GM12878 (cell line): Measurements from ENCODE around the gene SLCO1A2. TPM values are rescaled to one million over a fixed set of nuclear protein-coding genes. Genes with fewer than 3 reads are reported as not detected.

Experiments used
- ATAC-seq: fragments of 200-7000 bp; cut with Tn5 transposase; 3 replicates; pipeline ENCODE4 v1.9.1; 2020; ENCODE audit warnings: mild to moderate bottlenecking, moderate library complexity
- BruUV-seq: library from RNA; stranded (reverse); fragments of 400-500 nt; replicated peaks from 2 replicates; lab custom pipeline; 2021; lab: Mats Ljungman, UMichigan
- CTCF ChIA-PET: fragments of 300-600 bp; sonication (Branson Sonifier 250); formaldehyde crosslinking; extraction: SDS; loops from one replicate; lab custom pipeline; 2021; ENCODE audit warnings: inconsistent platforms; lab: Yijun Ruan, JAX
- POLR2A ChIA-PET: fragments of 350-600 bp; formaldehyde crosslinking; extraction: SDS; loops from one replicate; lab custom pipeline; 2021; ENCODE audit warnings: inconsistent platforms; lab: Charles Lee
- RAD21 ChIA-PET: fragments of 300-600 bp; sonication (Branson Sonifier 250); formaldehyde crosslinking; loops from one replicate; lab custom pipeline; 2023; ENCODE audit warnings: antibody characterized with exemption; ENCODE audit not compliant: unreplicated experiment; lab: Charles Lee
- SMC1A ChIA-PET: fragments of 300-600 bp; sonication (Branson Sonifier 250); formaldehyde crosslinking; loops from one replicate; lab custom pipeline; 2023; ENCODE audit not compliant: unreplicated experiment, uncharacterized antibody; lab: Charles Lee
- DNase-seq: peaks from one replicate; pipeline ENCODE4 v3.0.0-alpha.2; 2011; ENCODE audit warnings: low read depth, low spot score
- FAIRE-seq: peaks from 3 replicates; lab custom pipeline; 2011; peaks lifted over from hg19 to GRCh38; lab: Jason Lieb, UNC
- H2AFZ ChIP-seq: 2 replicates; pipeline ENCODE4 v1.6.0; 2011; ENCODE audit warnings: low read depth, low read length, control low read depth; ENCODE audit not compliant: control insufficient read depth
- H3K27ac ChIP-seq: 2 replicates; pipeline ENCODE4 v1.5.1; 2011; ENCODE audit warnings: control low read depth; ENCODE audit not compliant: control insufficient read depth, insufficient read depth
- H3K27me3 ChIP-seq, 2 experiments: replicated peaks in 1 of 2; 2 replicates each; pipeline versions ENCODE4 v1.6.0 to v1.6.1; 2011; ENCODE audit warnings: low read length in 1 of 2; ENCODE audit not compliant: control insufficient read depth in 2 of 2, insufficient read depth in 2 of 2
- H3K36me3 ChIP-seq, 2 experiments: 2 replicates each; pipeline ENCODE4 v1.5.1; 2011; ENCODE audit warnings: low read length in 1 of 2; ENCODE audit not compliant: control insufficient read depth in 2 of 2, insufficient read depth in 2 of 2
- H3K4me1 ChIP-seq: 2 replicates; pipeline ENCODE4 v1.6.1; 2011; ENCODE audit warnings: mild to moderate bottlenecking, low read length, moderate library complexity, mixed read lengths; ENCODE audit not compliant: control insufficient read depth, insufficient read depth
- H3K4me2 ChIP-seq: 2 replicates; pipeline ENCODE4 v1.6.0; 2011; ENCODE audit warnings: control low read depth; ENCODE audit not compliant: control insufficient read depth, insufficient read depth
- H3K4me3 ChIP-seq: fragments of 200-600 bp; sonication (generic); 2 replicates; pipeline ENCODE4 v1.5.1; 2016
- H3K79me2 ChIP-seq: 2 replicates; pipeline ENCODE4 v1.6.0; 2011; ENCODE audit warnings: low read length; ENCODE audit not compliant: control insufficient read depth, insufficient read depth
- H3K9ac ChIP-seq: 2 replicates; pipeline ENCODE4 v1.8.0; 2011; ENCODE audit warnings: low read length, control low read depth, mixed read lengths; ENCODE audit not compliant: control insufficient read depth, insufficient read depth
- H3K9me3 ChIP-seq: replicated peaks from 3 replicates; pipeline ENCODE4 v1.5.1; 2011; ENCODE audit warnings: mild to moderate bottlenecking, low read length; ENCODE audit not compliant: control insufficient read depth, insufficient read depth
- H4K20me1 ChIP-seq: 2 replicates; pipeline ENCODE4 v1.6.0; 2011; ENCODE audit not compliant: control insufficient read depth, insufficient read depth
- CUX1 ChIP-seq: IDR thresholded peaks from 2 replicates; pipeline ENCODE4 v1.6.1; 2012; ENCODE audit warnings: improper control_type of control experiment, low read depth, low read length; ENCODE audit not compliant: insufficient replicate concordance
- FOXK2 ChIP-seq: fragments of 450-650 bp; IDR thresholded peaks from 2 replicates; pipeline ENCODE4 v1.6.1; 2017; ENCODE audit warnings: mild to moderate bottlenecking, moderate library complexity
- IKZF1 ChIP-seq: fragments of 450-650 bp; conservative IDR thresholded peaks from 2 replicates; pipeline ENCODE4 v1.6.1; 2017; ENCODE audit warnings: antibody characterized with exemption, mild to moderate bottlenecking
- JUNB ChIP-seq: IDR thresholded peaks from 2 replicates; pipeline ENCODE4 v1.6.1; 2016; ENCODE audit warnings: antibody characterized with exemption, mild to moderate bottlenecking
- LARP7 ChIP-seq: fragments of 450-650 bp; IDR thresholded peaks from 2 replicates; pipeline ENCODE4 v1.6.1; 2017; ENCODE audit warnings: mild to moderate bottlenecking
- MAX ChIP-seq: IDR thresholded peaks from 2 replicates; pipeline ENCODE4 v1.6.1; 2012; ENCODE audit warnings: low read depth, low read length, improper control_type of control experiment
- POLR2A ChIP-seq: IDR thresholded peaks from 2 replicates; pipeline ENCODE4 v1.6.1; 2011; ENCODE audit warnings: low read depth, mild to moderate bottlenecking, low read length
- SIN3A ChIP-seq: IDR thresholded peaks from 2 replicates; pipeline ENCODE4 v1.6.1; 2012; ENCODE audit warnings: low read depth, low read length, improper control_type of control experiment
- SP1 ChIP-seq: IDR thresholded peaks from one replicate; pipeline ENCODE4 v1.6.1; 2011; ENCODE audit warnings: low read depth, low read length
- SREBF1 ChIP-seq: IDR thresholded peaks from 2 replicates; pipeline ENCODE4 v1.6.1; 2012; ENCODE audit warnings: mild to moderate bottlenecking, low read length
- STAT1 ChIP-seq: fragments of 450-650 bp; conservative IDR thresholded peaks from 2 replicates; pipeline ENCODE4 v1.6.1; 2014; ENCODE audit warnings: antibody characterized with exemption, mild to moderate bottlenecking
- ZNF384 ChIP-seq: IDR thresholded peaks from 2 replicates; pipeline ENCODE4 v1.6.1; 2012; ENCODE audit warnings: low read depth, mild to moderate bottlenecking, low read length, improper control_type of control experiment, borderline replicate concordance
- WGBS: methylation state at CpG from one replicate; pipeline ENCODE4 v1.1.6; 2016; ENCODE audit warnings: low lambda C conversion rate; ENCODE audit not compliant: insufficient replicate concordance, insufficient coverage; ENCODE audit errors: missing lambda C conversion rate; 5-methylcytosine and 5-hydroxymethylcytosine counted together
- in situ Hi-C: fragments of 300-500 bp; cut with MboI; formaldehyde crosslinking; loops from 9 replicates; pipeline ENCODE4 v1.14.3; 2018; ENCODE audit warnings: mixed read lengths
- intact Hi-C: fragments of 100-400 bp; cut with micrococcal nuclease; formaldehyde crosslinking; loops from one replicate; pipeline ENCODE4 v1.14.2; 2022; ENCODE audit not compliant: unreplicated experiment
- polyA plus RNA-seq, 11 experiments: library from polyadenylated mRNA; depleted of rRNA in 4 of 11; unstranded in 6 of 11; stranded (reverse) in 5 of 11; fragments of >200 nt; fragmentation: Nextera tagmentation in 4 of 11; fragmentation: Illumina TruSeq in 1 of 11; extraction: Ambion mirVana in 4 of 11; extraction: Trizol in 1 of 11; gene quantifications; 1 replicate in 1 of 11; 2 replicates in 10 of 11; pipeline versions ENCODE4 v1.2.1 to v1.2.3, GENCODE V29; 2011 to 2016; ENCODE audit warnings: inconsistent platforms in 2 of 11, missing spikeins in 2 of 11, low read depth in 1 of 11
- total RNA-seq, 4 experiments: library from RNA; depleted of rRNA in 3 of 4; stranded (reverse); fragments of >200 nt in 3 of 4; fragmentation: Illumina TruSeq in 1 of 4; extraction: Trizol in 1 of 4; gene quantifications; 2 replicates each; pipeline versions ENCODE4 v1.2.1 to v1.2.3, GENCODE V29; 2013 to 2021
- TF ChIP-seq, protein P1 (sequence below): IDR thresholded peaks from 2 replicates; pipeline ENCODE4 v1.6.1; 2011; ENCODE audit warnings: borderline replicate concordance, low read depth, mild to moderate bottlenecking, moderate library complexity, mixed read lengths, low read length; ENCODE audit not compliant: insufficient read depth; ENCODE audit errors: extremely low read length

The SLCO1A2 gene
- total and polyA plus RNA-seq, 10 of the 15 experiments (the other 5 are each of a cell fraction or from before 2014, with no cell fraction given), result not detected

GRCh38 chr12:21369141-21369980, 34.6 kb upstream of the SLCO1A2 start:
- FAIRE-seq, result no peak
- 17% methylated on average over 4 of the region's 4 CpGs for WGBS
- no peak overlapping the region for H3K9ac ChIP-seq
- TF ChIP-seq SIN3A (no peak), SREBF1 (no peak), LARP7 (no peak), JUNB (no peak), STAT1 (no peak), IKZF1 (no peak), SP1 (no peak), POLR2A (no peak), ZNF384 (no peak), CUX1 (no peak), MAX (no peak), FOXK2 (no peak)
- TF ChIP-seq, protein P1, sequence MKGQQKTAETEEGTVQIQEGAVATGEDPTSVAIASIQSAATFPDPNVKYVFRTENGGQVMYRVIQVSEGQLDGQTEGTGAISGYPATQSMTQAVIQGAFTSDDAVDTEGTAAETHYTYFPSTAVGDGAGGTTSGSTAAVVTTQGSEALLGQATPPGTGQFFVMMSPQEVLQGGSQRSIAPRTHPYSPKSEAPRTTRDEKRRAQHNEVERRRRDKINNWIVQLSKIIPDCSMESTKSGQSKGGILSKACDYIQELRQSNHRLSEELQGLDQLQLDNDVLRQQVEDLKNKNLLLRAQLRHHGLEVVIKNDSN, result no peak
- TF ChIP-seq, all 136 proteins: peak for 0
- no peaks in the 10 kb centered on the region for H3K79me2 ChIP-seq
- POLR2A ChIA-PET, result no interaction called here
- H3K27ac ChIP-seq, result no peak overlapping the region
- no peaks in the 10 kb centered on the region for H3K36me3 ChIP-seq
- H4K20me1 ChIP-seq, result no peaks in the 10 kb centered on the region
- SMC1A ChIA-PET, result interaction anchor here (1.4 kb wide), 1 partner anchor 64 kb away, joined by 4 read pairs; no protein-coding TSS in a partner anchor
- in situ Hi-C loops, result no loop called here
- no TSS peak for BruUV-seq
- H3K9me3 ChIP-seq, result no peaks in the 10 kb centered on the region
- no peak overlapping the region for H3K4me3 ChIP-seq
- H2AFZ ChIP-seq, result no peak overlapping the region
- CTCF ChIA-PET, result interaction anchor here (1.0 kb wide), 1 partner anchor 311 kb away, joined by 3 read pairs; no protein-coding TSS in a partner anchor
- no peaks in the 10 kb centered on the region for H3K4me1 ChIP-seq
- H3K27me3 ChIP-seq, result no peaks in the 10 kb centered on the region
- H3K4me2 ChIP-seq, result no peak overlapping the region
- intact Hi-C loops, result no loop called here
- DNase-seq (no peak), ATAC-seq (no peak; the same call in 2 of the 3 replicates)
- RAD21 ChIA-PET, result no interaction called here
